ENCODE measurements around the gene GBP6.
"Not testable (repeated sequence)": the region's sequence is repeated elsewhere in the genome, so short reads cannot be mapped to it uniquely, and the experiment has no call there.

Gene GBP6

DNA sequence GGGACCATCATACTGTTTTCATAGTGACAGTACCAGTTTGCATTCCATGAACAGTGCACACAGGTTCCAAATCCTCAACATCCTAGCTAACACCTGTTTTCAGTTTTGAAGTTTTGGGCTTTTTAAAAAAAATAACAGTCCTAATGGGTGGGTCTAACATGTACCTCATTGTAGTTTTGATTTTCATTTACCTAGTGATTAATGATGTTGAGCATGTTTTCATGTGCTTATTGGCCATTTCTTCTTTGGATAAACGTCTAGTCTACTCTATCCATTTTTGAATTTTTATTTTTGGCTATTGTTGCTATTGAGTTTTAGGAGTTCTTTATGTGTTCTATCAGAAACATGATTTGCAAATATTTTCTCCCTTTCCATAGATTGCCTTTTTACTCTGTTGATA is 3.4 kb downstream of the GBP6 start:
- no peak for DNase-seq (ENCODE audit: low read depth in 1 of 2, low spot score in 1 of 2)

DNA sequence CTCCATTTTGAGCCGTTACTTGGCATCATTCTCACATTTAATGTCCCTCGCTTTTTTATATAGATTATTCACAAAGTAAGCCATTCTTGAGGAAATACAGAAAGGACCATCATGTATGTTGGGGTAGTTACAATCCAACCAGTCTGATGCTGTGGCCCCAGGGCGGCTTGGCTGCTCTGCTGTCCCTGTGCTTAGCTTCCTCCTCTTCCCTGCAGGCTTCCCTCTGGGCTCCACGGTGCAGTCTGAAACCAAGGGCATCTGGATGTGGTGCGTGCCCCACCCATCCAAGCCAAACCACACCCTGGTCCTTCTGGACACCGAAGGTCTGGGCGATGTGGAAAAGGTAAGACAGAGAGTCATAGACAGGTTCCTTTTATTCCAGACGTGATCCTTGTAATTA is 5.5 kb downstream of the GBP6 start:
- no peak for DNase-seq (ENCODE audit: low read depth in 1 of 2, low spot score in 1 of 2)

DNA sequence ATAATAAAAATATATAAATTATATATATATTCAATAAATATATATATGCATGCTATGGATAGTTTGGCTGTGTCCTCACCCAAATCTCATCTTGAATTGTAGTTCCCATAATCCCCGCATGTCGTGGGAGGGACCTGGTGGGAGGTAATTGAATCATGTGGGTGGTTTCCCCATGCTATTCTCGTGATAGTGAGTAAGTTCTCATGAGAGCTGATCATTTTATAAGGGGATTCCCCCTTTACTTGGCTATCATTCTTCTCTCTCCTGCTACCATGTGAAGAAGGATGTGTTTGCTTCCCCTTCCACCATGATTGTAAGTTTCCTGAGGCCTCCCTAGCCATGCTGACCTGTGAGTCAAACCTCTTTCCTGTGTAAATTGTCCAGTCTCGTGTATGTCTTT is 10.0 kb downstream of the GBP6 start:
- not testable (repeated sequence) for DNase-seq (ENCODE audit: low read depth in 1 of 2, low spot score in 1 of 2)

DNA sequence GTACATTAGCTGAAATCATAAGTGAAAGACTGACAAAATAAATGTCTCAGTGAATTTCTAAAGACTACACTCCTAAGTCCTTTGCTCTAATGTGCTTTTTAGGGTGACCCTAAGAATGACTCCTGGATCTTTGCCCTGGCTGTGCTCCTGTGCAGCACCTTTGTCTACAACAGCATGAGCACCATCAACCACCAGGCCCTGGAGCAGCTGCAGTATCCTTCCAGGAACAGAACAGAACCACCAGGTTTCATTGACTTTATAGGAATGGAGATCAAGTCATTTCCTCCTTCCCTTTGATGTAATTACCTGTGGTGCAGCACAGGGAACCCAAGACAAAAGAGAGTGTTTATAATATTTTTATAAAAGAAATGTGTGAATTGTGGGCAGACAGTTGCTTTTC is 14.1 kb downstream of the GBP6 start:
- no peak for DNase-seq (ENCODE audit: low read depth in 1 of 2, low spot score in 1 of 2)

DNA sequence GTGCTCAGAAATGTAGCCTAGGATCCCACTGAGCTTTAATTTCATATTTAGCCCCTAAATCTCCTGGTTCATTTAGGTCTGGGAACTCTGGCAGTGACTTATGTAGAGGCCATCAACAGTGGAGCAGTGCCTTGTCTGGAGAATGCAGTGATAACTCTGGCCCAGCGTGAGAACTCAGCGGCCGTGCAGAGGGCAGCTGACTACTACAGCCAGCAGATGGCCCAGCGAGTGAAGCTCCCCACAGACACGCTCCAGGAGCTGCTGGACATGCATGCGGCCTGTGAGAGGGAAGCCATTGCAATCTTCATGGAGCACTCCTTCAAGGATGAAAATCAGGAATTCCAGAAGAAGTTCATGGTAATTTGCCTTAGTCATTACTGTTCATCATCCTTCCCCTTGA is 17.8 kb downstream of the GBP6 start:
- no peak for DNase-seq (ENCODE audit: low read depth in 1 of 2, low spot score in 1 of 2)

DNA sequence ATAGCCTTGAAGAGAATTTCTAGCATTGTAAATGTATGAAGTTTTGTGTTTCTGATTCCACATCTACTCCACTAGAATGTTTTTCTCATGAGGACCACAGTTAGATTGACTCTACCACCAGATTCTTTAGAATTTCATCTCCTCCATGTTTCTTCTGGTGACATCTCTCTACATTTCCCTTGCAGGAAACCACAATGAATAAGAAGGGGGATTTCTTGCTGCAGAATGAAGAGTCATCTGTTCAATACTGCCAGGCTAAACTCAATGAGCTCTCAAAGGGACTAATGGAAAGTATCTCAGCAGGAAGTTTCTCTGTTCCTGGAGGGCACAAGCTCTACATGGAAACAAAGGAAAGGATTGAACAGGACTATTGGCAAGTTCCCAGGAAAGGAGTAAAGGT is 18.6 kb downstream of the GBP6 start:
- no peak for DNase-seq (ENCODE audit: low read depth in 1 of 2, low spot score in 1 of 2)

DNA sequence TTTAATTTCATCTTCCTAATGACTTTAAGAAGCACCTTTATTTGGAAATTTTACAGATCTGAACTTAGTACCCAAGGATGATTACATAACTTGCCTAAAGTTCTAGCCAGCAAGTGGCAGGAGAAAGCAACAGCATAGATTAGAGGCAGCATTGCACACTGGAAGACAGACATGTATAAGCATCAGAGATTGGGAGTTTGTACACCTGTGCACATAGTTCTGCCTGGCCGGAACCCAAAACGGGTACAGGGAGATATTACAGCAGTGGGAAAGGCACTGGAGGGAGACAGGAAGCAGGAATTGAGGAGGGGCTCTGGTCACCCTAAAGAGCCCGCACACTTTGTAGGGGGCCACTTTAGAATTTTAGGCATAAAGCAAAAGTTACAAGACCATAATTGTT is 19.3 kb downstream of the GBP6 start:
- no peak for DNase-seq (ENCODE audit: low read depth in 1 of 2, low spot score in 1 of 2)

DNA sequence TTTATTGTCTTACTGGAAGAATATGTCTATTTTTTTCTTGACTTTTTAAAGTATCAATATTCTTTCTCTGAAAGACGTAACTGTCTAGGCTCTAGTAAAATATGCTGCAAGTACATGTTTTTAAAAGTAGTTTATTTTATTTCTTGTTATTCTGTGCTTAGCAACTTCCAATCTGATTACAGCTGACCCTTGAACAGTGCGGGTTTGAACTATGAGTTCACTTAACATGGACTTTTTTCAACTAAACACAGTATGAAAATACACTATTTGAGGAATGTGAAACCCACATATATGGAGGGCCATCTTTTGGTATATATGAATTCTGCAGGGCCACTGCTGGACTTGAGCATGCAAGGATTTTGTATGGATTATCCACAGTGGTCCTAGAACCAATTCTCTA is 26.8 kb downstream of the GBP6 start:
- DNase-seq (ENCODE audit: low read depth in 1 of 2, low spot score in 1 of 2) = no peak

DNA sequence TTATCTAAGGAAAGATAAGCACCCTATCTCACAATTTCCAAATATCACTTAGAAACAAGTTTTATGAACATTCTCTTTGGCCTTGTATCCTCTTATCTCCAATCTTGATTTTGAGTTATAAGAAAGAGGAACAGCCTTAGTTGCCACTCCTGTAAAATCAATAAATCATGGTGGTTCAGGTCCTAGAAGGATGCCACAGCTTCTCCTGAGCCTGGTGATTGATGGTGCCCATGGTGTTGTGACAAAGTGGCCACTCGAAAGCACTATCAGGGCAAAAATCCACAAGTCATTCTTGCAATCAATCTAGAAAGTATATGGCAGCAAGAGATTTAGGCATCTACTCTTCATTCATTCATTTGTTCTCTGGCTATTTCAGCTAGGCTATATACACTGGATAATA is 27.8 kb downstream of the GBP6 start:
- no peak for DNase-seq (ENCODE audit: low read depth in 1 of 2, low spot score in 1 of 2)

DNA sequence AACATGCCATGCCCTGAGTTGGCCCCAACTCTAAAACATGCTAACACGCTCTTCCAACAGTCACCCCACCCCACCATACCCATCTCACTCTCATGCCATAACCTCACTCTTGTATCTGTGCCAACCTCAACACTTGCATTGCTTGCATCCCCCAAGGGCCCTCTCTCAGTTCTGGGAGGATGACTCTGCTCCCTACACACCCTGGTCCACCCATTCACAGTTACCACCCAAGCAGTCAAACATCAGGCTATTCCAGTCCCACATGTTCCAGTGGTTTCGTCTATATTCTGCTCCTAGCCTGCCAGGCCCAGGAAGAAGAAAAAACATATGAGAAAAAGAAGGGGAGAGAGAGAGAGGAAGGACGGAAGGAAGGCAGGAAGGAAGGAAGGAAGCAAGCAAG is 31.0 kb downstream of the GBP6 start:
- no peak for DNase-seq (ENCODE audit: low read depth in 1 of 2, low spot score in 1 of 2)

DNA sequence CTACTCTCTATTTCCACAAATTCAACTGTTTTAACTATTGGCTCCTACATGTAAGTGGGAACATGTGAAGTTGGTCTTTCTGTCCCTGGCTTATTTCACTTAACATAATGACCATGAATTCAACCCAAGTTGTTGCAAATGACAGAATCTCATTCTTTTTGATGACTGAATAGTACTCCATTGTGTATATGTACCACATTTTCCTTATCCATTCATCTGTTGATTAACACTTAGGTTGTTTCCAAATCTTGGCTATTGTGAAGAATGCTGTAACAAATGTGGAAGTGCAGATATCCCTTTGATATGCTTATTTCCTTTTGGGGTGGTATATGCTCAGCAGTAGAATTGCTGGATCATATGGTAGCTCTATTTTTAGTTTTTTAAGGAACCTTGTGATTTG is 33.0 kb downstream of the GBP6 start:
- no peak for DNase-seq (ENCODE audit: low read depth in 1 of 2, low spot score in 1 of 2)

DNA sequence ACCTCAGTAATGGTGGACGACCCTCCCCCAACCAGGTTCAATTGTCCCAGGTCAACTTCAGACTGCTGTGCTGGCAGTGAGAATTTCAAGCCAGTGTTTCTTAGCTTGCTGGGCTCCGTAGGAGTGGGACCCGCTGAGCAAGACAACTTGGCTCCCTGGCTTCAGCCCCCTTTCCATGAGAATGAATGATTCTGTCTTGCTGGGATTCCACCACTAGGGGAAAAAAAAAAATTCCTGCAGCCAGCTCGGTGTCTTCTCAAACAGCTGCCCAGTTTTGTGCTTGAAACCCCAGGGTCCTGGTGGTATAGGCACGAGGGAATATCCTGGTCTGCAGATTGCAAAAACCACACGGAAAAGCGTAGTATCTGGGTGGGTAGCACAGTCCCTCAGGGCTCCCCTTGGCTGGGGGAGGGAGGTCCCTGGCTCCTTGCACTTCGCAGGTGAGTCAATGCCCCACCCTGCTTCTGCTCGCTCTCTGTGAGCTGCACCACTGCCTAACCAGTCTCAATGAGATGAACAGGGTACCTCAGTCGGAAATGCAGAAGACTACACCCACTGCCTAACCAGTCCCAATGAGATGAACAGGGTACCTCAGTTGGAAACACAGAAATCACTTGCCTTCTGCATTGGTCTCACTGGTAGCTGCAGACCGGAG is 41.5 kb downstream of the GBP6 start:
- DNase-seq (ENCODE audit: low read depth in 1 of 2, low spot score in 1 of 2) = no peak

DNA sequence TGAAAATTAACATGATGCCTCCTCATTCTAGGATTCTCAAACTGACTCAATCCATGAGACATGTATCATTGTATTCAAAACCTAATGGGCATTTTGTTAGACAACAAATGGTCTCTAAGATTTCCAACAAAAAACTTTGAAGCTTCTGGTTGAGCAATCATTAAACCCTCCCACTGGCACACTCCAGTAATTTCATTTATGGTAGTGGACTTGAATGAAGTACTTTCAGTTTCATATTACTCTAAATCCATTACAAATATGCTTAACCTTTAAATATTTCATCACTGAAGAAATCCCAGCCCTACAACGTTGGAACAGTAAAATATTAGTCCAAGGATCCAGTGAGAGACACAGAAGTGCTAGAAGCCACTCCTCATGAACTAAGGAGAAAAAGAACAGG is 43.5 kb downstream of the GBP6 start:
- DNase-seq (ENCODE audit: low read depth in 1 of 2, low spot score in 1 of 2) = no peak

DNA sequence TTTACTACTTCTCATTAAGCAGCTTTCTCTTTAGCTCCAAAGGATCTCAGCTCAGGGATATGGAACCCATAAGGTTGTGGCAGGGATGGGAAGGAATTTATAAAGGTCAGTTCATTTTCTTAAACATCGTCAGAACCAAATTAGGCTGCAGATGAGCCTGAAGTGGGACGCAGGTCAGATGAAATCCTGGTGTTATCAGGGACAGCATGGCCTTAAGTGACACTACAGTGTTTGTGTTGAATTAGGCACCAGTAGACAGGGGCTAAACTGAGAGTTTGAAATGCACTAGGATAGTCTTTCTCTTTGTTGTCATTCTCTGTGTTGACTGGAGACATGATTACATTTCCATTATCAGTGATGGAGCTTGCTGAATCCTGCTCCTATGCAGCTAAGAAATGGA is 43.9 kb downstream of the GBP6 start:
- DNase-seq (ENCODE audit: low read depth in 1 of 2, low spot score in 1 of 2) = not testable (repeated sequence)

DNA sequence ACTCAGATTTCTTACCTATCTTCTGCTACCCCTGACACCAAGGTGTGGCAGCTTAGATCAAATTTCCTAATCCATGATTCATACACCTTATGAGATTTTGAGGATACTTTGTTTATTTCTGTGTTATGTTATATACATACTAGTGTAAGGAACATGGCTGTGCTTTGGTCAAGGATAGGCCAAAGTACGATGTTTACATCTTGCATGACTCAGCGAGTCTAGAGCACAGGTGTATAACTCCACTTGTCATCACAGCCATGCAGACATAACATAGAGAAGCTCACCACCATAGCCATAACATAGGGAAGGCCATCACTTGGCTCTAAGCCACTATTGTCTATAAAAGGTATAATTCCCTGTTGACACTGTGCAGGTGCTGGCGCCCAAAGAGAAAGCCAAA is 61.2 kb downstream of the GBP6 start:
- no peak for DNase-seq (ENCODE audit: low read depth in 1 of 2, low spot score in 1 of 2)

DNA sequence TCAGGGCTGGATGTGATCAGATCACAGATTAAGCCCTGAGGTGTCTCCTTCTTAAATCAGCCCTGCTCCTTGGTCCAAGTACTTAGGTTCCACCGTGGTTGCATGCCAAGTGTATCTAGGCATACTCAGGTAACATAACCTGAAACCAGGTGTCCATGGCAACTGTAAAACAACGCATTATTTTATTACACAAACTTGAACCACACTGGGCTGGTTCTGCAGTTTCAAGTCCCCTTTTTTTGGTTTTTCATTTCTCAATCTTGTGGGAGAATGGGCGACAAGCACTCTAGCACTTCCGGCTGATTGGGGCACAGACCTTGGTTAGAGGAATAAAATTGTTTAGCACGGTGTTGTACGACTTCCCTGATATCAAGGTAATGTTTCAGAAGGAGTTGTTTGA is 65.2 kb downstream of the GBP6 start:
- DNase-seq (ENCODE audit: low read depth in 1 of 2, low spot score in 1 of 2) = no peak

DNA sequence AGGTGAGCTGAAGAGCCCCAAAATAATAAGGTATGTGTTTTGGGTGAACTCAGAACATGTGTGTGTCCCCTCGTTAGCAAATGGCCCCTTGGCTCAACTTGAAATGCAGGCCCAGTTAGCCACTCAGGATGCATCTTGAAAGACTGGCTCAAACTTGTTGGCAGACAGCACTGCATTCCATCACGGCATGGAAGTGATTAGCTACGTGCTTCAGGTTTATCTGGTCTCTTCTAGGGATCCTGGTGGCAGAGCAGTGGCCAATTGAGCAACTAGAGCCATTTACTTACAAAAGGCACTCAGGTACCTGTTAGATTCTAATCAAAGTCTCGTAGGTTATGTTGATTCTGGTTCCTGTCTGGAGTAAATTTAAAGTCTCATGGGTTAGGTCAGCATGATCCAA is 65.8 kb downstream of the GBP6 start:
- not testable (repeated sequence) for DNase-seq (ENCODE audit: low read depth in 1 of 2, low spot score in 1 of 2)

DNA sequence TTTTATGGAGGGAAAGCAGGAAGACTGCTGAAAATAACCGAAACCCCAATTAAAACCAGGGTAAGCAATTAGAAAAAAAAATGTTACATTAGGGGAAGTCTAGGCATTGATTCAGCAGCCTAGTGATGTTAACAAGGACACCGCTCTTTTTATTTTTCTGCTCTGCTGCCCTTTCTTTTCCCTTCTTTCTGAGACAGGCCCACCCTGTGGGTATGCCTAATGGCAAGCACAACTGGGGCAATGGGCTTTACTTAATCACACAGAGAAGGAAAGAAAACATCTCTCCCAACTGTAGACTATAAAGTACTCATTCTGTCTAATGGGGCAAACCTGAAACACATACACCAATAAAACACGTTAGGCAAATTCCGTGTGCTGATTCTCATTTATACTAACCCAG is 69.6 kb downstream of the GBP6 start:
- DNase-seq (ENCODE audit: low read depth in 1 of 2, low spot score in 1 of 2) = no peak

DNA sequence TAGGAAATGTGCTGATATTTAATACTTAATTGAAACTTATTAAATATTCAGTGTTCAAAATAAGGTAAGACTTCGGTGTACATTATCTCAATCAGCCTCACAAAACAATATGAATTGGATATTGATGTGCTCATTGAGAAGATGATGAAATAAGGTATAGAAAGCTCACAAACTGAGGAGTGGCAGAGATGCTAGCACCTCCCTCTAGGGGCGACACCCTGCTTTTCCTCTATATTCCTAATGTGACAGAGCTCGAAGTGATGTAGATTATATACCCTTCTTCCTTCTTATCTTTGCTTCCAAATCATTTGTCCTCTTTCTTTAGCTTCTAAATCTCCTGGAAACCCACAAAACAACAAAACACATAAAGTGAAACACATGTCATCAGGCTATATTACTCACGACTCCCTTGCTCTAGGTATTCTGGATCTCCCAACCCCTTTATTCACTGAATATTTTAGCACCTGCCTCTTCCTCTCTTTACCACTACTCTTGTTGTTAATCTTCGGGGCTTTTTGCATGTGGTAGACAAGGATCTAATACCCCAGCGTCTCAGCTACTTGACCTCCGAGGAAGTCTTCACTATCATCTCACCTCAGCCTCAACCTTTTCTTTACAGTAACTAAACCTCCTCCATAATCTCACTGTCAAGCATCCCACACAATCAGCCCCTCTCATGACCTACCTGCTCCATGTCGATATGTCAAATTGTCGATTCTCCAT is 70.4 kb downstream of the GBP6 start:
- DNase-seq (ENCODE audit: low read depth in 1 of 2, low spot score in 1 of 2) = peak in 1 of 2 donors; percentile 10
